ENCODE measurements around the gene DYNLT5. TPM values are rescaled to one million over a fixed set of nuclear protein-coding genes. Genes with fewer than 3 reads are reported as not detected.
A peak's percentile ranks its signal among the peaks of the same experiment; 100 is the strongest.
"Not testable (repeated sequence)": the region's sequence is repeated elsewhere in the genome, so short reads cannot be mapped to it uniquely, and the experiment has no call there.

DYNLT5 gene, protein sequence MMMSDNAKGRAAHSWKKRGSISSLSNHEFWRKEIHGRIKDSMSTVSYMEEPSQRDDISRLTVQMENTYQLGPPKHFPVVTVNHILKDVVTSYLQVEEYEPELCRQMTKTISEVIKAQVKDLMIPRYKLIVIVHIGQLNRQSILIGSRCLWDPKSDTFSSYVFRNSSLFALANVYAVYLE
- total RNA-seq: not detected

- Mint-ChIP-seq H3K4me1 (peaks cover 12% of the 10 kb centered on the region), H3K4me3 (peak within 1 kb of the TSS; percentile 46), H3K36me3 (no peaks in the 10 kb centered on the region), H3K9me3 (ENCODE audit: low read depth) (no peaks in the 10 kb centered on the region), H3K27me3 (peaks cover 65% of the 10 kb centered on the region), H3K27ac (no peak within 1 kb of the TSS)
- CTCF ChIA-PET: no interaction called here
- DNase-seq (no peak), ATAC-seq (no peak)
These were observed at the start of gene DYNLT5 for GRCh38 chr1:66752000-66752592. DYNLT5 (plus strand) TSS chr1:66752459; CDS start chr1:66754659, 2,200 bp downstream.

DNA sequence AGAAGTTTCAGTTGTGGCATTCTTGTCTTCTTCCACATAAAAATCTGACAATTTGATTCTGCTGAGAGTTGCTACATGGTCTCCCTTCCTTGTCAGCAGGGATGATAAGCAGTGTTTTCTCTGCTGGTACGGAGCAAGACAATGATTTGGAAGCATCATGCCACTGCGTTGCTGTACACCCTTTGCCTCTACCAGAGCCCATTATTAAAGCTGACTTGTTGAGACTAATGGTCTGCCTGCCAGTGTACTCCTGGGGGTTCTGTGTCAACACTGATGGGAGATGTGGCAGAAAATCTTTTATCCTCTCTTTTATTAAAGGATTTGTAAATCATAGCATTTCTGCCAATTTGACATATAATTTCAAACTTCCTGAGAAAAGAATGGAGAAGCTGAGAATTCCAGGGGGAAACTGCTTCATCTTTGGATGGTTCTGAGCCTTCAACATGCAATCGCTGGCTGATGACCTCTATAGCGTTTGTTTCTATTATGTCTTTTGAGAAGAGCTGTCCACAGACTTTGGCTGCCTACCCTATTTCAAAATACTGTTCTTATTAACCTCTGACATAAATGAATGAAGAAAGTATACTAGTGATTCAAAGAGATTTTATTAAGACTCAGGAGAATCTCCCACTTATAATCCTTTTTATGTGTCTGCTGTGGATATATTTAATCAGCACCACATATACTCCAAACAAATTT is 47.9 kb upstream of the DYNLT5 start:
- ATAC-seq: no peak
- no peaks in the 10 kb centered on the region for H3K9me3 Mint-ChIP-seq (ENCODE audit: low read depth)

DNA sequence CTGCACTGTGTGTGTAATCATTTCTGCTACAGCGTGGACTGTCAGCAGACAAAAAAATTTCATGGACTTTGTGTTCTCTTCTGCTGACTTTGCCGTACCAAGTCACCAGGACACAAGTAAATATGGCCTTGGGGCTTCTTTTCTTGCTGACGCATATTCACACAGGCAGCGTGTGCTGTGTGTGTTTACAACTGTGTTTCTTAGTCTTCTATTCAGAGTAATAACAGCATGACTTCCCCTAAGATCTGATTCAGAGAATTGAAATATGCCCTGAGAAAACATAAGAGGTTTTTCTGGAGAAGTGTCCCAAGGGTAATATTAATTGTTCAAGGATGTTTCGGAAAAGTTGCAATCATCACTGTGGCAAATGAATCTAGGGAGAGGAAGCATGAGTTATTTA is 47.1 kb upstream of the DYNLT5 start:
- Mint-ChIP-seq H3K9me3 (ENCODE audit: low read depth) (no peaks in the 10 kb centered on the region), H3K4me1 (no peaks in the 10 kb centered on the region), H3K27ac (no peak overlapping the region), H3K27me3 (peaks cover 26% of the 10 kb centered on the region), H3K36me3 (no peaks in the 10 kb centered on the region), H3K4me3 (no peak overlapping the region)
- no peak for DNase-seq
- no peak for ATAC-seq
- CTCF ChIA-PET: no interaction called here

More for the DNA sequence above, 47.9 kb upstream of the DYNLT5 start:
- no peaks in the 10 kb centered on the region for H3K4me1 Mint-ChIP-seq
- H3K36me3 Mint-ChIP-seq: no peaks in the 10 kb centered on the region
- H3K27me3 Mint-ChIP-seq: peaks cover 23% of the 10 kb centered on the region
- H3K4me3 Mint-ChIP-seq: no peak overlapping the region
- no peak overlapping the region for H3K27ac Mint-ChIP-seq
- CTCF ChIA-PET: interaction anchor here (1.1 kb wide), 1 partner anchor 22 kb away, joined by 4 read pairs; no protein-coding TSS in a partner anchor
- no peak for DNase-seq

DNA sequence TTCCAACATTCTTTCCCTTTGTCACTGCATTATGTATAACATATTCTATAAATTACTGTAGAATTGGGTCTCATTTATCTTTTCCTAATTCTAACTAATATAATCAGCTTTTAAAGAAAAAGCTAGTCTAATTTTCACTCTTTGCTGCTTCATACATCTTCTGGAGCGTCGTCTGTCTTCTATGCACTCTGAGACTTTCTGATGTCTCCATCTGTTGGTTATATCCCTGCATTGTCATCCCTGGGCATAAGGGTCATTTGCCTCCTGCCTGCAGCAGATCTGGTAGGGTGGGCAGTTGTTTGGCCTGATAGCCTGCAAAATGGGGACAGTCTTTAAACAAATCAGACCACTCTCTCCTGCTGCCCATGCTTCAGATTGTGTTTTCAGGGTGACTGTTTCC is 40.8 kb upstream of the DYNLT5 start:
- no peaks in the 10 kb centered on the region for H3K4me1 Mint-ChIP-seq
- H3K9me3 Mint-ChIP-seq (ENCODE audit: low read depth): no peaks in the 10 kb centered on the region
- H3K27me3 Mint-ChIP-seq: peaks cover 36% of the 10 kb centered on the region
- no peaks in the 10 kb centered on the region for H3K36me3 Mint-ChIP-seq
- CTCF ChIA-PET: interaction anchor here (0.7 to 1.4 kb wide), 2 partner anchors 15 to 458 kb away, joined by 3 to 7 read pairs; no protein-coding TSS in a partner anchor
- DNase-seq: no peak
- H3K27ac Mint-ChIP-seq: no peak overlapping the region
- H3K4me3 Mint-ChIP-seq: no peak overlapping the region
- ATAC-seq: no peak

DNA sequence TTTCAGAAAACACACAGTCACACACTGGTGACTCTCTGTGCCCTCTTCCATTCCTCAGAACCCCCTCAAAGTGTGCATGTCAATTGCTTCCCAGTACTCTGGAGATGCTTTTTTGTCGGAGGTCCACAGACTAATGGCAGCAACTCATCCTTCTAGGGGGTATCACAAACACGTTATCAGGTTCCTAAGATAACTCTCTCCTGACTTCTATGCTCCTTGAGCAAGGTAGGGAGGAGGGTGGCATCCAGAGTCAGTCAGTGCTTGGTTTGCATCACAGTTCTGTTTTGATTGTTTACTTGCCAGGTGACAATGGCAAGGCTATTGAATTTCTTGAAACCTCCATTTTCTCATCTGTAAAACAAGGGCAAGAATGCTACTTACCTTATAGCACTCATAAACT is 39.4 kb upstream of the DYNLT5 start:
- no peaks in the 10 kb centered on the region for H3K36me3 Mint-ChIP-seq
- H3K27me3 Mint-ChIP-seq: peaks cover 40% of the 10 kb centered on the region
- CTCF ChIA-PET: no interaction called here
- DNase-seq (no peak), ATAC-seq (no peak)
- H3K4me3 Mint-ChIP-seq: no peak overlapping the region
- H3K9me3 Mint-ChIP-seq (ENCODE audit: low read depth): no peaks in the 10 kb centered on the region
- peaks cover 4% of the 10 kb centered on the region for H3K4me1 Mint-ChIP-seq
- no peak overlapping the region for H3K27ac Mint-ChIP-seq

DNA sequence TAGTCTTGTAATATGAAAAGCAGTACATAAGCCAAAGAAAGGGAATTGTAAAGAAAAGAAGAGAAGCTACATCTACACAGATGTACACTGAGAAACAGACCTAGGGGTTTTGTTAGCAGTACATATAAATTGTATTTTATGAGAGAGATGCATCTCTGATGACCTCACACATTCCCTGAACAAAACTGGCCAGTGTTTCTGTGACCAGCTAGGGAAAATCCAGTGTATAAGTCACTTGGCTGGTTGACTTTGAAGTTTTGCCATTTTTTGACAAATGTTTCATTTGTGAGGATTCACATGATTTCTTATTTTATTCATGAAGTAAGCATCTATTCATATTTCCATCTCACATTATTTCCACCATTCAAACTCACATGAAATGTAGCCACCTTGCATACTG is 28.3 kb upstream of the DYNLT5 start:
- H3K36me3 Mint-ChIP-seq: peaks cover 3% of the 10 kb centered on the region
- ATAC-seq: no peak
- CTCF ChIA-PET: interaction anchor here (2.6 kb wide), 1 partner anchor 278 kb away, joined by 11 read pairs; no protein-coding TSS in a partner anchor

GRCh38 chr1:66725885-66726665 is 26.2 kb upstream of the DYNLT5 start:
- Mint-ChIP-seq H3K27ac (no peak overlapping the region), H3K4me1 (peaks cover 15% of the 10 kb centered on the region), H3K9me3 (ENCODE audit: low read depth) (no peaks in the 10 kb centered on the region), H3K4me3 (no peak overlapping the region), H3K36me3 (peaks cover 4% of the 10 kb centered on the region), H3K27me3 (peaks cover 31% of the 10 kb centered on the region)
- peak; percentile 68 for DNase-seq
- ATAC-seq: peak; percentile 76
- CTCF ChIA-PET: interaction anchor here (0.7 to 2.7 kb wide), 17 partner anchors 8 to 770 kb away, joined by 3 to 16 read pairs (median 3); no protein-coding TSS in a partner anchor

More for the DNA sequence above, 28.3 kb upstream of the DYNLT5 start:
- Mint-ChIP-seq H3K4me1 (peaks cover 10% of the 10 kb centered on the region), H3K27ac (no peak overlapping the region), H3K4me3 (no peak overlapping the region), H3K9me3 (ENCODE audit: low read depth) (no peaks in the 10 kb centered on the region), H3K27me3 (peaks cover 36% of the 10 kb centered on the region)
- DNase-seq: no peak

DNA sequence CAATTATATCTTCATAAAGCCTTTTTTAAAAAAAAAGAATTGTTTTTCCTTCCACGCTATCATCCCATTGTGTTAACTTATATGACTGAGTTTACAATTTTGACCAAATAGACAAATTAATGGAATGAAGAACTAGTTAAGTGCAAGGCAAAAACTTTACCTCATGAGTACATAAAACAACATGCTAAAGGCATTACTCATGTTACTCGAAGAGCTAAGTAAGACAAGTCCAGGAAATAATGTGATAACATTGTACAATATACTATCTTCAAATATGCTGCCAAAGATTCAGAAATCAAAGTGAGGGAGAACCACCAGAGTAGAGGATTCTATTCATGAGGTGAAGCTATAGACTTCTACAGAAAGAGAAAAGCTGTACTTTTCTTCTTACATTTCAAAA is 24.2 kb upstream of the DYNLT5 start:
- Mint-ChIP-seq H3K27me3 (peaks cover 24% of the 10 kb centered on the region), H3K9me3 (ENCODE audit: low read depth) (no peaks in the 10 kb centered on the region), H3K27ac (no peak overlapping the region), H3K36me3 (peaks cover 4% of the 10 kb centered on the region), H3K4me3 (no peak overlapping the region), H3K4me1 (peaks cover 27% of the 10 kb centered on the region)
- CTCF ChIA-PET: no interaction called here
- ATAC-seq (no peak), DNase-seq (no peak)

DNA sequence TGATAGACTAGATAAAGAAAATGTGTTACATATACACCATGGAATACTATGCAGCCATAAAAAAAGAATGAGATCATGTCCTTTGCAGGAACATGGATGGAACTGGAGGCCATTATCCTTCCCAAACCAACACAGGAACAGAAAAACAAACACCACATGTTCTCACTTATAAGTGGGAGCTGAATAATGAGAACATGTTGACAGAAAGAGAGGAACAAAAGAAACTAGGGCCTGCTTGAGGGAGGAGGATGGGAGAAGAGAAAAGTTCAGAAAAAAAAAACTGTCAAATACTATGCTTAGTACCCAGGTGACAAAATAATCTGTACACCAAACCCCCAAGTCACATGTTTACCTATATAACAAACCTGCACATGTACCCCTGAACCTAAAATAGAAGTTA is 23.5 kb upstream of the DYNLT5 start:
- ATAC-seq; DNase-seq; H3K27ac Mint-ChIP-seq; H3K4me3 Mint-ChIP-seq; CTCF ChIA-PET; H3K36me3 Mint-ChIP-seq; H3K9me3 Mint-ChIP-seq (ENCODE audit: low read depth): not testable (repeated sequence)
- H3K27me3 Mint-ChIP-seq: peaks cover 24% of the 10 kb centered on the region
- H3K4me1 Mint-ChIP-seq: peaks cover 31% of the 10 kb centered on the region

DNA sequence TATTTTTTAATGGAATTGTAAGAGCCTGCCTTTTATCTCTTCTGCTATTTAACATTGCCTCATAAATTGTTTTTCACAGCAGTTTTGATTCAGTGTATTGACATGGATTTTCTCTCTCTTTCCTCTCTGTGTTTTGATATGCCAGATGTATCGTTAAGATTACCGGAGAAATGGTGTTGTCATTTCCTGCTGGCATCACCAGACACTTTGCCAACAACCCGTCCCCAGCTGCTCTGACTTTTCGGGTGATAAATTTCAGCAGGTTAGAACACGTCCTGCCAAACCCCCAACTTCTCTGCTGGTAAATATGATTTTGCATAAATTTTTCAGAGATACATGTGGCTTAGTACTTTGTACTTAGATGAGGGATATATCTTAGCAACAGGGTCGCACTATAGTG is 23.1 kb upstream of the DYNLT5 start:
- Mint-ChIP-seq H3K27ac (no peak overlapping the region), H3K4me3 (no peak overlapping the region), H3K27me3 (peaks cover 24% of the 10 kb centered on the region), H3K36me3 (peaks cover 4% of the 10 kb centered on the region), H3K9me3 (ENCODE audit: low read depth) (no peaks in the 10 kb centered on the region), H3K4me1 (peaks cover 31% of the 10 kb centered on the region)
- peak; percentile 41 for ATAC-seq
- CTCF ChIA-PET: interaction anchor here (1.0 kb wide), 1 partner anchor 11 kb away, joined by 3 read pairs; no protein-coding TSS in a partner anchor
- DNase-seq: no peak

DNA sequence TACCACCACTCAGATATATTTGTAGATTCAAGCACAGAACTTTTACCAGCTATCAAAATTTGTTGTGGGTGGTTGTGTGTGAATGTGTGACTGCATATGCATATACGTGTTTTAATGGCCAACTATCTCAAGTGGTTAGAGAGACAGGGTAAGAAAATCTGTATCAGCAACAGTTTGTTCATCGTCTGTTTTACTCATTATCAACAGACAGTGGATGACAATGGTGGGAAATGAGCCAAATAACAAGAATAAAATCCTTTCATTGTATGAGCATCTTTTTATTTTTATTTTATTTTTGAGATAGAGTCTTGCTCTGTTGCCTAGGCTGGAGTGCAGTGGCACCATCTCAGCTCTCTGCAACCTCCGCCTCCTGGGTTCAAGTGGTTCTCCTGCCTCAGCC is 22.7 kb upstream of the DYNLT5 start:
- Mint-ChIP-seq H3K36me3 (peaks cover 4% of the 10 kb centered on the region), H3K27ac (no peak overlapping the region), H3K27me3 (peaks cover 22% of the 10 kb centered on the region), H3K4me3 (no peak overlapping the region), H3K9me3 (ENCODE audit: low read depth) (no peaks in the 10 kb centered on the region), H3K4me1 (peaks cover 31% of the 10 kb centered on the region)
- ATAC-seq (no peak), DNase-seq (no peak)
- CTCF ChIA-PET: interaction anchor here (1.0 kb wide), 1 partner anchor 11 kb away, joined by 3 read pairs; no protein-coding TSS in a partner anchor

DNA sequence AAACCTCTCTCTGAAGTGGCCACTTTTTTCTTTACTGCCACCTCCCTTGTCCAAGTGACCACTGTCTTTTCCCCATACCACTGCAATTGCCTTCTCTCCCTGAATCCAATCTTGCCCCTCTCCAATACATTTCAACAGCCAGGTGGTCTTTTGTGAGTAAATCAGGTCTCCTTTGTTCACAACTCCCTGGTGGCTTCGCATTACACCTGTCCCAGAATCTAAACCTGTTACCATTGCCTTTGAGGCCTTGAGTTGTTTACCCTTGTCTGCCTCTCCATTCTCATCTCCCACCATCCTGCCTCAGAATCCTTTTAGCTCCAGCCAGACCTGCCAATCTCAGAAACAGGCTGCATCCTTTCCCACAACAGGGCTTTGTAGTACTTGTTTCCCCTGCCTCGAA is 21.8 kb upstream of the DYNLT5 start:
- no peak overlapping the region for H3K27ac Mint-ChIP-seq
- peaks cover 4% of the 10 kb centered on the region for H3K36me3 Mint-ChIP-seq
- CTCF ChIA-PET: interaction anchor here (1.0 kb wide), 1 partner anchor 12 kb away, joined by 3 read pairs; no protein-coding TSS in a partner anchor
- peaks cover 31% of the 10 kb centered on the region for H3K4me1 Mint-ChIP-seq
- ATAC-seq (no peak), DNase-seq (no peak)
- peaks cover 18% of the 10 kb centered on the region for H3K27me3 Mint-ChIP-seq
- no peaks in the 10 kb centered on the region for H3K9me3 Mint-ChIP-seq (ENCODE audit: low read depth)
- H3K4me3 Mint-ChIP-seq: no peak overlapping the region

All from activated CD8-positive, alpha-beta memory T cell treated with anti-CD3 and anti-CD28 coated beads, Interleukin-2, amount 10 ng/mL, durations not matched to agents 7 days and 5 days (primary cell).